ENCODE data around the gene ADAM29.
"Not testable (repeated sequence)": the region's sequence is repeated elsewhere in the genome, so short reads cannot be mapped to it uniquely, and the experiment has no call there.

Gene ADAM29

DNA sequence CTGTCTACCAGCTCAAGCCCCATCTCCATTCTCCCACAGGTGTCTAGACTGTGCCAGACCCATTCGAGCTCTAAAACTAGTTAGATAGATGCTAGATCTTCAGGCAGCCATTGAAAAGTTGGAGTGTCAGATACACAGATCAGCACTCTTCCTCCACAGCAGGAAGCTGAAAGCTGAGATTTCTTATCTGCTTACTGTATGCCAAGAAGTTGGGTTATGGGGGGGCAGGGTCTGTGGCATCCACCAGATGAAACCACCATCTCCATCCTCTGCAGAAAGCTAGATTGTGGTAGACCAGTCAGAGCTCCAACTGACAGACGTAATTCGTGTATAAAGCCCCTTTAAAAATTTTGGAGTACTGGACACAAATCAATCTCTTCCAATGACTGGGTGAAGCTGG lies 54.8 kb downstream of the ADAM29 start:
- no peak for FAIRE-seq

DNA sequence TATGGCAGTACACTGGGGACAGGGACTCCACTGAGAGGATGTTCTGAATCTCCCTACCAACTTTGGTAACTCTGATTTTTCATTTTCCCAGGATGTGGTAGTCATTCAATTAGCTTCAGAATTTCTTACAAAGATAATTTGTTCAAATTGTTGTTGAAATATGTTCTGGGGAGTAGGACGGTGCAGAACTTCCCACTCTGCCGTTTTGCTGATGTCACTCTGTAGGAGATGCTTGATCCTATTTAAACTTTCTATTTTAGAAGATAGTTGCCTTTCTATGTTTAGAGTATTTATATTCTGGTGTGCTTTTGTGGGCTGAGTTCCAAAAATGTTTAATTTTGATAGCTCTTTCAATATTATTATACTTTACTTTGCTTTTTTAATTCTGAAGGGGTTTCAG lies 55.2 kb downstream of the ADAM29 start:
- FAIRE-seq, result no peak

GRCh38 chr4:174983128-174983750 lies 65.1 kb downstream of the ADAM29 start:
- no peak for FAIRE-seq

DNA sequence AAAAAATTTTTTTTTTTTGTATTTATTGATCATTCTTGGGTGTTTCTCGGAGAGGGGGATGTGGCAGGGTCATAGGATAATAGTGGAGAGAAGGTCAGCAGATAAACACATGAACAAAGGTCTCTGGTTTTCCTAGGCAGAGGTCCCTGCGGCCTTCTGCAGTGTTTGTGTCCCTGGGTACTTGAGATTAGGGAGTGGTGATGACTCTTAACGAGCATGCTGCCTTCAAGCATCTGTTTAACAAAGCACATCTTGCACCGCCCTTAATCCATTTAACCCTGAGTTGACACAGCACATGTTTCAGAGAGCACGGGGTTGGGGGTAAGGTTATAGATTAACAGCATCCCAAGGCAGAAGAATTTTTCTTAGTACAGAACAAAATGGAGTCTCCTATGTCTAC lies 65.7 kb downstream of the ADAM29 start:
- not testable (repeated sequence) for FAIRE-seq

GRCh38 chr4:174989791-174990190 lies 71.6 kb downstream of the ADAM29 start:
- no peak for FAIRE-seq

- no peak for FAIRE-seq
Measured at GRCh38 chr4:174993916-174994315, 75.8 kb downstream of the ADAM29 start.

DNA sequence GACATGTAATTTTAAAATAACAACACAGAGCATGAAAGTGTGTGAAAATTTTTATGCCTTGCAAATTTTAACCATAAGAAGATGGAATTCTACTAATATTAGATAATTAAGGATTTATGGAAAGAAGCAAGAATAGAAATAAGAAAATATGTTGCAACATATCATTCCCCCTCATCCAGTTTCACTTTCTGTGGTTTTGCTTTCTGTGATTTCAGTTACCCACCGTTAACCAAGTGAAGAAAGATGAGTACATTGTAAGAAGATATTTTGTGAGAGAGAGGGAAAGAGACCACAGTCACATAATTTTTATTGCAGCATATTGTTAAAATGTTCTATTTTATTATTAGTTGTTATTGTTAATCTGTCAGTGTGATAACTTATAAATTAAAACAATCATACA lies 77.9 kb downstream of the ADAM29 start:
- no peak for FAIRE-seq

GRCh38 chr4:174999407-174999806 lies 81.2 kb downstream of the ADAM29 start:
- no peak for FAIRE-seq

DNA sequence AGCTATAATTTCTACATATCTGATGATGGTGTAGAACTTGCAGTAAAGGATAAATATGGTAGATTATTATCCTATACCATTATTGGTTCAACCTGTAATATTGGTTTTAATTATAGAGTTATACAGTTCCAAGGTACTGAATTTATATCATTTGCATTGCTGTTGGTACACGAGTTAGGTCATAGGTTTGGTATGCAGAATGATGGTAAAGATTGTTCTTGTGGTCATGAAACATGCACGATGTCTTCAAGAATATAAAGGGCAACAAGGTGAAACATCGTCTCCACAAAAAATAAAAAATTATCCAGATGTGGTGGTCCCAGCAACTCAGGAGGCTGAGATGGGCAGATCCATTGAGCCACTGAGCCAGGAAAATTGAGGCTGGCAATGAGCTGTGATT lies 99.6 kb downstream of the ADAM29 start:
- no peak for FAIRE-seq

DNA sequence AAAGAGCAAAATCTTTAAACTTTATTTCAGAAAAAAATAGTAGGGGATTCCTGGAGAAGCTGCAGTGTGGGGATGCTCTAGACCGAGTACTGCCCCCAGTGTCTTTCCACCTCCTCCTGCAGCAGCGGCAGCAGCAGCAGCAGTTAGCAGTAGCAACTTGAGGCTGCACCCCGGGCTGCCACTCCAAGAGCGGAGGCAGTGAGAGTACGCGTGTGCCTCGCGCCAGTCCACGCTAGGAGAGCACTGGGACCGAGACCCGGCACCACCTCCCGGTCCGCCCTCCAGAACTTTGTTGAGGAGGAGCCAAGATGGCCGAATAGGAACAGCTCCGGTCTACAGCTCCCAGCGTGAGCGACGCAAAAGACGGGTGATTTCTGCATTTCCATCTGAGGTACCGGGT lies 101.3 kb downstream of the ADAM29 start:
- FAIRE-seq, result not testable (repeated sequence)

Measured in TTC549 (cell line).